Measurements from ENCODE around the gene CCR2.
"Not testable (repeated sequence)": the region's sequence is repeated elsewhere in the genome, so short reads cannot be mapped to it uniquely, and the experiment has no call there.

CCR2 gene

DNA sequence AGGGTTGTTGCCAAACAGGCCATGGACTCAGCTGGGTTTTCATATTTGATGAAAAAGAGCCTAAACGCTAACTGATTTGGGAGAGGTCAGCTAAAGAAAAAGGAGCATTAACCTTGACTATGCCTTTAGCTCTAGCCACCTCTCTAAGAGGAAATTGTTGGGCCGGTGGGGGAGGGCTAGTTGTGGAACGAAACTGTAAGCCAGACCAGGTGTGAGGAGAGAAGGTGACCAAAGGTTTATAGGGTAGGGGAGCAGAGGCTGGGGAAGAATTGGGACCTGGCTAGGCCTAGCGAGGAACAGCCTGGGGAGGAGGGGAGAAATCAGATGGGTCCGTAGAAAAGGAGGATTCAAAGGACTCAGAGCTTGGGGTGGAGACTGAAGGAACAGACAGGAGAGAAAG is 37.6 kb downstream of the CCR2 start:
- not testable (repeated sequence) for H3K79me1 ChIP-seq (ENCODE audit: low read depth, low read length); H2BK5ac ChIP-seq (ENCODE audit: low read length); H4K91ac ChIP-seq (ENCODE audit: low read depth, low read length, poor library complexity); DNase-seq (ENCODE audit: low spot score); H3K4me1 ChIP-seq (ENCODE audit: control insufficient read depth in 2 of 2, insufficient read depth in 1 of 2, low read depth in 1 of 2, low read length in 2 of 2); H2BK120ac ChIP-seq (ENCODE audit: low read depth, low read length); H3K18ac ChIP-seq (ENCODE audit: low read length); H3K23ac ChIP-seq (ENCODE audit: low read depth, low read length, poor library complexity); H3K14ac ChIP-seq (ENCODE audit: low read length); H2BK15ac ChIP-seq (ENCODE audit: low read length); H3K9ac ChIP-seq (ENCODE audit: low read depth, low read length, poor library complexity); H3K9me3 ChIP-seq (replicated peaks in 1 of 2; ENCODE audit: control insufficient read depth in 2 of 2, insufficient read depth in 1 of 2, low read depth in 1 of 2, low read length in 2 of 2); H2AFZ ChIP-seq (ENCODE audit: low read length); H3K4me2 ChIP-seq (ENCODE audit: insufficient read depth, low read length, poor library complexity, severe bottlenecking); H3K27ac ChIP-seq (replicated peaks; ENCODE audit: low read length); H3K4me3 ChIP-seq (ENCODE audit: low read length in 2 of 2); H4K8ac ChIP-seq (ENCODE audit: low read depth, low read length); H3K4ac ChIP-seq (ENCODE audit: low read length); H3K36me3 ChIP-seq (replicated peaks in 1 of 2; ENCODE audit: control insufficient read depth in 2 of 2, insufficient read depth in 2 of 2, low read length in 2 of 2); H2BK12ac ChIP-seq (ENCODE audit: low read length); H3K27me3 ChIP-seq (ENCODE audit: control insufficient read depth in 3 of 3, insufficient read depth in 3 of 3, low read depth in 1 of 3, low read length in 3 of 3); H2AK5ac ChIP-seq (ENCODE audit: low read depth, low read length)
- WGBS, 2 donors (ENCODE audit: extremely low coverage in 2 of 2, insufficient read length in 2 of 2, insufficient replicate concordance in 1 of 2), result no CpG with 5 or more reads among the region's 5 CpGs

DNA sequence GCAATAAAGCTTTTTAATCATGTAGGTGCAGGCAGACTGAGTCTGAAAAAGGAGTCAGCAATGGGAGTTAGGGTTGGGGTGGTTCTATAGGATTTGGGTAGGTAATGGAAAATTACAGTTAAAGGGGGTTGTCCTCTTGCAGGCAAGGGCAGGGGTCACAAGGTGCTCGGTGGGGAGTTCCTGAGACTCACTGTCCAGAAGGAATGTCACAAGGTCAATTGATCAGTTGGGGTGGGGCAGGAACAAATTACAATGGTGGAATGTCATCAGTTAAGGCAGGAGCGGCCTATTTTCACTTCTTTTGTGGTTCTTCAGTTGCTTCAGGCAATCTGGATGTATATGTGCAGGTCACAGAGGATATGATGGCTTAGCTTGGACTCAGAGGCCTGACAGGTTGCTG is 39.1 kb downstream of the CCR2 start:
- Histone ChIP-seq H2AFZ (ENCODE audit: low read length) (no peak overlapping the region), H2BK12ac (ENCODE audit: low read length) (no peak overlapping the region), H3K18ac (ENCODE audit: low read length) (no peak overlapping the region), H3K23ac (ENCODE audit: low read depth, low read length, poor library complexity) (no peak overlapping the region), H4K91ac (ENCODE audit: low read depth, low read length, poor library complexity) (no peak overlapping the region), H3K36me3 (replicated peaks in 1 of 2; ENCODE audit: control insufficient read depth in 2 of 2, insufficient read depth in 2 of 2, low read length in 2 of 2) (no peaks in the 10 kb centered on the region), H3K9me3 (replicated peaks in 1 of 2; ENCODE audit: control insufficient read depth in 2 of 2, insufficient read depth in 1 of 2, low read depth in 1 of 2, low read length in 2 of 2) (no peaks in the 10 kb centered on the region), H3K4ac (ENCODE audit: low read length) (no peak overlapping the region), H3K14ac (ENCODE audit: low read length) (no peak overlapping the region), H3K4me1 (ENCODE audit: control insufficient read depth in 2 of 2, insufficient read depth in 1 of 2, low read depth in 1 of 2, low read length in 2 of 2) (no peaks in the 10 kb centered on the region), H3K27ac (replicated peaks; ENCODE audit: low read length) (no peak overlapping the region), H2BK5ac (ENCODE audit: low read length) (no peak overlapping the region), H3K27me3 (ENCODE audit: control insufficient read depth in 3 of 3, insufficient read depth in 3 of 3, low read depth in 1 of 3, low read length in 3 of 3) (no peaks in the 10 kb centered on the region), H2AK5ac (ENCODE audit: low read depth, low read length) (no peak overlapping the region), H3K79me1 (ENCODE audit: low read depth, low read length) (no peaks in the 10 kb centered on the region), H4K8ac (ENCODE audit: low read depth, low read length) (no peak overlapping the region), H3K4me2 (ENCODE audit: insufficient read depth, low read length, poor library complexity, severe bottlenecking) (no peak overlapping the region), H2BK120ac (ENCODE audit: low read depth, low read length) (no peak overlapping the region), H3K4me3 (ENCODE audit: low read length in 2 of 2) (no peak overlapping the region), H3K9ac (ENCODE audit: low read depth, low read length, poor library complexity) (no peak overlapping the region), H2BK15ac (ENCODE audit: low read length) (no peak overlapping the region)
- no peak for DNase-seq (ENCODE audit: low spot score)
- no CpG with 5 or more reads among the region's 2 CpGs for WGBS, 2 donors (ENCODE audit: extremely low coverage in 2 of 2, insufficient read length in 2 of 2, insufficient replicate concordance in 1 of 2)

DNA sequence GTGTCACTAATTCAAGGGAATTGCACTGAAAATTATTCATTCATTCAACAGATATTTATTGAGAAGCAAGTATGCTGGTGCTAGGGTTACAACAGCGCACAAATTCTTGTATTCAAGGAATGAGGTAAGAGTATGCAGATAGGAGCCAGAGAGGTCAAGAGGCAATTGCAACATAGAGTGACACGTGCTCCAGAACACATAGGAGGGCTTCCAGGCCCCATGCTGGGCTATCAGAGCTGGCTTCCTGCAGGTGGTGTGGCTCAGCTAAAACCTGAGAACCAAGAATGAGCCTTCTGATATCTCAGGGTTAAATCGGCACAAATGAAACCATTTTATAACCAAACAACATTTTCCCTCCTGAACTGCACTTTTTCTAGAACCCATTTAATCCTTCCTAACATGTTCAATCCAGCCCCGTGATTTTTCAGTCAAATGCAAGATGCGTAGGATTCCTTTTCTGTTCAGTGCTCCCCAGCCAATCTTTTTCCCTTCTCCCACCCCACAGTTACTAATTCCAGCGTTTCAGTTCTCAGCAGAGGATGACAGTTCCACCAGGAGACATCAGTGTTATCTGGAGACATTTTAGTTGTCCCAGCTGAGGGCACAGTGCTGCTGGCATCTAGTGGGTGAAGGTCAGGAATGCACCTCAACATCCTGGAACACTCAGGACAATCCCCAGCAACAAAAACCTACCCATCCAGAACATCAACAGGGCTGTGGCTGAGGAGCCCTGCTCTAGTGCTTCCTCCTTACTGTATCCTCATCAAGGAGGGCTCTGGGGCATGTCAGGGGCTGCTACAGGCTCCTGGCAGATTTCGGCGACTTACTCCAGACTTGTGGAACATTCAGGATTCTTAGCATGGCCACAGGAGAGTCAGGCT is 39.9 kb downstream of the CCR2 start:
- H3K14ac ChIP-seq (ENCODE audit: low read length), result no peak overlapping the region
- H3K79me1 ChIP-seq (ENCODE audit: low read depth, low read length), result no peaks in the 10 kb centered on the region
- no peak overlapping the region for H3K18ac ChIP-seq (ENCODE audit: low read length)
- H3K27ac ChIP-seq (replicated peaks; ENCODE audit: low read length), result no peak overlapping the region
- H3K27me3 ChIP-seq (ENCODE audit: control insufficient read depth in 3 of 3, insufficient read depth in 3 of 3, low read depth in 1 of 3, low read length in 3 of 3), result no peaks in the 10 kb centered on the region
- H2AK5ac ChIP-seq (ENCODE audit: low read depth, low read length), result no peak overlapping the region
- no peak overlapping the region for H2BK15ac ChIP-seq (ENCODE audit: low read length)
- H3K23ac ChIP-seq (ENCODE audit: low read depth, low read length, poor library complexity), result no peak overlapping the region
- H3K9me3 ChIP-seq (replicated peaks in 1 of 2; ENCODE audit: control insufficient read depth in 2 of 2, insufficient read depth in 1 of 2, low read depth in 1 of 2, low read length in 2 of 2), result no peaks in the 10 kb centered on the region
- no peak overlapping the region for H3K4me3 ChIP-seq (ENCODE audit: low read length in 2 of 2)
- no peak overlapping the region for H2BK120ac ChIP-seq (ENCODE audit: low read depth, low read length)
- WGBS, 2 donors (ENCODE audit: extremely low coverage in 2 of 2, insufficient read length in 2 of 2, insufficient replicate concordance in 1 of 2), result no CpG with 5 or more reads among the region's 8 CpGs
- H3K36me3 ChIP-seq (replicated peaks in 1 of 2; ENCODE audit: control insufficient read depth in 2 of 2, insufficient read depth in 2 of 2, low read length in 2 of 2), result no peaks in the 10 kb centered on the region
- no peak overlapping the region for H4K91ac ChIP-seq (ENCODE audit: low read depth, low read length, poor library complexity)
- H3K4ac ChIP-seq (ENCODE audit: low read length), result no peak overlapping the region
- DNase-seq (ENCODE audit: low spot score), result no peak
- no peak overlapping the region for H2BK12ac ChIP-seq (ENCODE audit: low read length)
- H2BK5ac ChIP-seq (ENCODE audit: low read length), result no peak overlapping the region
- H4K8ac ChIP-seq (ENCODE audit: low read depth, low read length), result no peak overlapping the region
- no peak overlapping the region for H3K4me2 ChIP-seq (ENCODE audit: insufficient read depth, low read length, poor library complexity, severe bottlenecking)
- no peaks in the 10 kb centered on the region for H3K4me1 ChIP-seq (ENCODE audit: control insufficient read depth in 2 of 2, insufficient read depth in 1 of 2, low read depth in 1 of 2, low read length in 2 of 2)
- H3K9ac ChIP-seq (ENCODE audit: low read depth, low read length, poor library complexity), result no peak overlapping the region
- H2AFZ ChIP-seq (ENCODE audit: low read length), result no peak overlapping the region

DNA sequence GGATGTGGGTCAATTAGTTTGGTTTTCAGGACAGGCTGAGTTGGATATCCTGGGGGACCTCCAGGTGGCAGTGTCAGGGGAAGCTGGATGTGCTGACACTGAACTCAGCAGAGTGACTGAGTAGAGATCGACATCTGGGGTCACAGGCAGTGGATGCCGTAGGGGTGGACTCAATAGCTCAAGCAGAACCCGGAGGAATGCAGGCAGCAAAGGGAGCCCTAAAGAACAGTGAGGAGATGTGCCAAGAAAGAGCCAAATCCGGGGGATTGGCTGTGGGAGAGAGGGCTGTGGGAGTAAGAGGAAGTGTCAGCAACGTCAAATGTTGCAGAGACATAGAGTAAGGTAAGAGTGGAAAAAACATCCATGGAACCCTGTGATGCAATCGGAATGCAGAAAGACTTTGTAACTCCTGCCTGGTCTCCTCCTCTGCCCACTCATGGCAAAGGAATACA is 41.3 kb downstream of the CCR2 start:
- Histone ChIP-seq H3K27me3 (ENCODE audit: control insufficient read depth in 3 of 3, insufficient read depth in 3 of 3, low read depth in 1 of 3, low read length in 3 of 3) (no peaks in the 10 kb centered on the region), H2AK5ac (ENCODE audit: low read depth, low read length) (no peak overlapping the region), H4K91ac (ENCODE audit: low read depth, low read length, poor library complexity) (no peak overlapping the region), H3K4me2 (ENCODE audit: insufficient read depth, low read length, poor library complexity, severe bottlenecking) (no peak overlapping the region), H3K4me1 (ENCODE audit: control insufficient read depth in 2 of 2, insufficient read depth in 1 of 2, low read depth in 1 of 2, low read length in 2 of 2) (no peaks in the 10 kb centered on the region), H2BK15ac (ENCODE audit: low read length) (no peak overlapping the region), H2BK5ac (ENCODE audit: low read length) (no peak overlapping the region), H4K8ac (ENCODE audit: low read depth, low read length) (no peak overlapping the region), H3K4me3 (ENCODE audit: low read length in 2 of 2) (no peak overlapping the region), H2BK12ac (ENCODE audit: low read length) (no peak overlapping the region), H3K9ac (ENCODE audit: low read depth, low read length, poor library complexity) (no peak overlapping the region), H2AFZ (ENCODE audit: low read length) (no peak overlapping the region), H3K36me3 (replicated peaks in 1 of 2; ENCODE audit: control insufficient read depth in 2 of 2, insufficient read depth in 2 of 2, low read length in 2 of 2) (no peaks in the 10 kb centered on the region), H3K4ac (ENCODE audit: low read length) (no peak overlapping the region), H2BK120ac (ENCODE audit: low read depth, low read length) (no peak overlapping the region), H3K9me3 (replicated peaks in 1 of 2; ENCODE audit: control insufficient read depth in 2 of 2, insufficient read depth in 1 of 2, low read depth in 1 of 2, low read length in 2 of 2) (no peaks in the 10 kb centered on the region), H3K14ac (ENCODE audit: low read length) (no peak overlapping the region), H3K27ac (replicated peaks; ENCODE audit: low read length) (no peak overlapping the region), H3K18ac (ENCODE audit: low read length) (no peak overlapping the region), H3K79me1 (ENCODE audit: low read depth, low read length) (no peaks in the 10 kb centered on the region), H3K23ac (ENCODE audit: low read depth, low read length, poor library complexity) (no peak overlapping the region)
- no peak for DNase-seq (ENCODE audit: low spot score)
- WGBS, 2 donors (ENCODE audit: extremely low coverage in 2 of 2, insufficient read length in 2 of 2, insufficient replicate concordance in 1 of 2), result no CpG with 5 or more reads among the region's 6 CpGs
